Stimulated activated CD4-positive, alpha-beta T cell treated with anti-CD3 and anti-CD28 coated beads, TNF-alpha, amount 100 ng/mL, for 24 hours (primary cell): ENCODE data around the gene SF1.

Experiments used
- DNase-seq, 3 experiments: peaks; one replicate each; pipeline ENCODE4 v3.0.0-alpha.2; 2020; ENCODE audit warnings: low read depth in 3 of 3

SF1 gene

GRCh38 chr11:64801158-64801464 lies 22.8 kb upstream of the SF1 start:
- no peak for DNase-seq

GRCh38 chr11:64800303-64801157 lies 22.2 kb upstream of the SF1 start:
- DNase-seq, result no peak

GRCh38 chr11:64799623-64800302 lies 21.4 kb upstream of the SF1 start:
- DNase-seq, result no peak

GRCh38 chr11:64799256-64799622 lies 20.9 kb upstream of the SF1 start:
- no peak for DNase-seq

- DNase-seq, result no peak
Observed at GRCh38 chr11:64796757-64797541, 18.6 kb upstream of the SF1 start.

- no peak for DNase-seq
Observed at GRCh38 chr11:64796047-64796756, 17.9 kb upstream of the SF1 start.

- no peak for DNase-seq
Observed at GRCh38 chr11:64794526-64794925, 16.2 kb upstream of the SF1 start.

- DNase-seq, result no peak
Observed at GRCh38 chr11:64793271-64794160, 15.2 kb upstream of the SF1 start.

- no peak for DNase-seq
Observed at GRCh38 chr11:64792482-64792881, 14.1 kb upstream of the SF1 start.

- no peak for DNase-seq
Observed at GRCh38 chr11:64791781-64792291, 13.5 kb upstream of the SF1 start.

- DNase-seq, result no peak
Observed at GRCh38 chr11:64790205-64791095, 12.1 kb upstream of the SF1 start.

- no peak for DNase-seq
Observed at GRCh38 chr11:64789331-64790204, 11.2 kb upstream of the SF1 start.

GRCh38 chr11:64788321-64789215 lies 10.2 kb upstream of the SF1 start:
- no peak for DNase-seq

GRCh38 chr11:64787526-64788320 lies 9.4 kb upstream of the SF1 start:
- peak in 1 of 3 experiments; percentile 58 for DNase-seq

- DNase-seq, result no peak
Observed at GRCh38 chr11:64786308-64786707, 8.0 kb upstream of the SF1 start.

- no peak for DNase-seq
Observed at GRCh38 chr11:64784813-64785581, 6.7 kb upstream of the SF1 start.
